HepG2 (cell line): Measurements from ENCODE around the gene GPLD1. TPM values are rescaled to one million over a fixed set of nuclear protein-coding genes. Genes with fewer than 3 reads are reported as not detected.
A peak's percentile ranks its signal among the peaks of the same experiment; 100 is the strongest.

Experiments used
- ADNP ChIP-seq: sonication (generic); formaldehyde crosslinking; IDR thresholded peaks from 2 replicates; pipeline ENCODE4 v1.4.0; 2020; ENCODE audit warnings: missing genetic modification reagents
- ARHGAP35 ChIP-seq: sonication (generic); formaldehyde crosslinking; IDR thresholded peaks from 2 replicates; pipeline ENCODE4 v1.9.0; 2022; ENCODE audit warnings: mild to moderate bottlenecking, inconsistent platforms, moderate library complexity, missing genetic modification reagents, borderline replicate concordance
- HMGXB4 ChIP-seq, 2 experiments: sonication (generic) in 1 of 2; formaldehyde crosslinking in 1 of 2; IDR thresholded peaks; 2 replicates each; pipeline versions ENCODE4 v1.4.0 to v1.6.1; 2018 to 2020; ENCODE audit warnings: missing genetic modification reagents in 2 of 2, borderline replicate concordance in 1 of 2, low read depth in 1 of 2, mild to moderate bottlenecking in 1 of 2, missing biosample characterization in 1 of 2
- KDM5B ChIP-seq: sonication (generic); formaldehyde crosslinking; IDR thresholded peaks from 2 replicates; pipeline ENCODE4 v1.4.0; 2020; ENCODE audit warnings: missing genetic modification reagents, mild to moderate bottlenecking, borderline replicate concordance
- NR2F2 ChIP-seq: IDR thresholded peaks from 2 replicates; pipeline ENCODE4 v1.6.1; 2012; ENCODE audit warnings: low read depth, inconsistent platforms, borderline replicate concordance
- RORA ChIP-seq: sonication (generic); formaldehyde crosslinking; IDR thresholded peaks from 2 replicates; pipeline ENCODE4 v1.5.0; 2020; ENCODE audit warnings: mild to moderate bottlenecking, missing genetic modification reagents, moderate library complexity
- SKI ChIP-seq: fragments of 450-650 bp; IDR thresholded peaks from one replicate; pipeline ENCODE4 v1.6.1; 2018; ENCODE audit warnings: mild to moderate bottlenecking; ENCODE audit not compliant: partially characterized antibody
- SMC3 ChIP-seq: IDR thresholded peaks from 2 replicates; pipeline ENCODE4 v1.6.1; 2011; ENCODE audit warnings: low read length, improper control_type of control experiment
- THAP7 ChIP-seq: sonication (generic); formaldehyde crosslinking; IDR thresholded peaks from 2 replicates; pipeline ENCODE4 v1.8.1; 2023; ENCODE audit warnings: mild to moderate bottlenecking, missing genetic modification reagents
- THYN1 ChIP-seq: sonication (generic); formaldehyde crosslinking; IDR thresholded peaks from 2 replicates; pipeline ENCODE4 v1.8.1; 2023; ENCODE audit warnings: low read depth, mild to moderate bottlenecking, moderate library complexity, missing genetic modification reagents, borderline replicate concordance
- ZFP91 ChIP-seq: sonication (generic); formaldehyde crosslinking; IDR thresholded peaks from 2 replicates; pipeline ENCODE4 v1.9.0; 2022; ENCODE audit warnings: missing genetic modification reagents, mild to moderate bottlenecking, borderline replicate concordance
- ZNF280D ChIP-seq: sonication (generic); formaldehyde crosslinking; IDR thresholded peaks from 2 replicates; pipeline ENCODE4 v1.5.1; 2020; ENCODE audit warnings: mild to moderate bottlenecking, missing genetic modification reagents
- ZNF329 ChIP-seq: sonication (generic); formaldehyde crosslinking; IDR thresholded peaks from 2 replicates; pipeline ENCODE4 v1.9.0; 2021; ENCODE audit warnings: low read depth, mild to moderate bottlenecking, missing genetic modification reagents
- ZNF335 ChIP-seq: sonication (generic); formaldehyde crosslinking; IDR thresholded peaks from 2 replicates; pipeline ENCODE4 v1.4.0; 2020; ENCODE audit warnings: missing genetic modification reagents
- ZNF558 ChIP-seq: sonication (generic); formaldehyde crosslinking; IDR thresholded peaks from 2 replicates; pipeline ENCODE4 v1.9.0; 2022; ENCODE audit warnings: mild to moderate bottlenecking, missing genetic modification reagents, borderline replicate concordance
- ZSCAN25 ChIP-seq: sonication (generic); formaldehyde crosslinking; IDR thresholded peaks from 2 replicates; pipeline ENCODE4 v1.8.0; 2022; ENCODE audit warnings: mild to moderate bottlenecking, missing genetic modification reagents
- ZXDC ChIP-seq: sonication (generic); formaldehyde crosslinking; IDR thresholded peaks from 2 replicates; pipeline ENCODE4 v1.5.0; 2020; ENCODE audit warnings: mild to moderate bottlenecking, missing genetic modification reagents
- polyA plus RNA-seq, 8 experiments: library from polyadenylated mRNA; depleted of rRNA in 3 of 8; stranded (reverse) in 7 of 8; unstranded in 1 of 8; fragments of >200 nt; fragmentation: Illumina TruSeq in 4 of 8; extraction: Trizol in 4 of 8; gene quantifications; 2 replicates each; pipeline versions ENCODE4 v1.2.1 to v1.2.3, GENCODE V29; 2011 to 2016; ENCODE audit warnings: low read depth in 4 of 8, missing spikeins in 1 of 8, mixed read lengths in 1 of 8; ENCODE audit not compliant: insufficient read depth in 1 of 8
- total RNA-seq, 5 experiments: library from RNA; depleted of rRNA; stranded (reverse); fragments of >200 nt; fragmentation: Illumina TruSeq; extraction: Trizol; gene quantifications; 2 replicates each; pipeline ENCODE4 v1.2.3, GENCODE V29; 2016; ENCODE audit warnings: low read depth in 1 of 5

GPLD1 gene
- total and polyA plus RNA-seq, 2 of the 13 experiments (the other 11 are each of a cell fraction or from before 2014, with no cell fraction given) = 6.2 to 7.6 TPM

- TF ChIP-seq HMGXB4 (CRISPR knock-in tag; IDR thresholded peaks at IDR 0.05; ENCODE audit: borderline replicate concordance in 1 of 2, low read depth in 1 of 2) (peak; percentile 31 to 64; a peak in 2 of 4 replicates), ZNF335 (CRISPR knock-in tag) (no peak), RORA (CRISPR knock-in tag) (no peak), ZNF280D (CRISPR knock-in tag) (no peak), ADNP (no peak), ZXDC (no peak), SKI (peak; percentile 69), ZFP91 (peak; percentile 77; the same call in 1 of the 2 replicates), ZNF329 (CRISPR knock-in tag) (no peak), ZNF558 (CRISPR knock-in tag) (no peak), NR2F2 (no peak), SMC3 (no peak), ARHGAP35 (CRISPR knock-in tag) (no peak), KDM5B (peak; percentile 61; the same call in 1 of the 2 replicates), THAP7 (CRISPR knock-in tag) (no peak), THYN1 (CRISPR knock-in tag) (no peak), ZSCAN25 (CRISPR knock-in tag) (no peak)
These were observed 15.5 kb upstream of the GPLD1 start (continued) for GRCh38 chr6:24504649-24505586.
